Type B pancreatic cell (in vitro differentiated cells): ENCODE data around the gene ZNF490. TPM values are rescaled to one million over a fixed set of nuclear protein-coding genes. Genes with fewer than 3 reads are reported as not detected.

Experiments
- DNase-seq: peaks from one replicate; pipeline ENCODE4 v3.0.0; 2021; ENCODE audit warnings: mixed read lengths; ENCODE audit not compliant: unreplicated experiment; ENCODE audit errors: extremely low spot score
- H3K27ac Mint-ChIP-seq: 2 replicates; pipeline ENCODE4 v1.8.0; 2021; ENCODE audit warnings: mild to moderate bottlenecking, mixed read lengths
- H3K27me3 Mint-ChIP-seq: 2 replicates; pipeline ENCODE4 v1.8.0; 2021; ENCODE audit warnings: mixed read lengths
- H3K36me3 Mint-ChIP-seq: 2 replicates; pipeline ENCODE4 v1.8.0; 2021; ENCODE audit warnings: mixed read lengths
- H3K4me1 Mint-ChIP-seq: one replicate; pipeline ENCODE4 v1.8.0; 2021; ENCODE audit warnings: mixed read lengths; ENCODE audit not compliant: unreplicated experiment
- H3K4me3 Mint-ChIP-seq: 2 replicates; pipeline ENCODE4 v1.8.0; 2021; ENCODE audit warnings: mild to moderate bottlenecking, mixed read lengths
- H3K9me3 Mint-ChIP-seq: 2 replicates; pipeline ENCODE4 v1.8.0; 2021; ENCODE audit warnings: mixed read lengths
- total RNA-seq: library from RNA; stranded (reverse); gene quantifications from 2 replicates; pipeline ENCODE4 v1.2.1, GENCODE V29; 2021; ENCODE audit warnings: low replicate concordance
- TF ChIP-seq, protein P1 (sequence below): fragments of 200-600 bp; sonication (generic); conservative IDR thresholded peaks from 2 replicates; pipeline ENCODE4 v1.5.0; 2021; ENCODE audit warnings: antibody characterized with exemption, mild to moderate bottlenecking

The ZNF490 gene
- total RNA-seq, 1 donor from 2014 or later, result 11.2 TPM

DNA sequence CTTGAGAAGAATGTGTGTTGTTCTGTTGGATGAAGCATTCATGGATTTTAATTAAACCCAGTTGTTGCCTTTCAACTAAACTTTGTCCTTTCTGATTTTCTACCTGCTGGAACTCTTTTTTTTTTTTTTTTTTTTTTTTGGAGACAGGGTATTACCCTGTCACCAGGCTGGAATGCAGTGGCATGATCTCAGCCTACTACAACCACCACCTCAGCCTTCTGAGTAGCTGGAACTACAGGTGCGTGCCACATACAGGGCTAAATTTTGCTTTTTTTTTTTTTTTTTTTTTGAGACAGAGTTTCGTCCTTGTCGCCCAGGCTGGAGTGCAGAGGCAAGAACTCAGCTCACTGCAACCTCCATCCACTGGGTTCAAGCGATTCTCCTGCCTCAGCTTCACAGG is 7.0 kb upstream of the ZNF490 start:
- H3K27ac Mint-ChIP-seq, result no peak overlapping the region
- TF ChIP-seq, protein P1, sequence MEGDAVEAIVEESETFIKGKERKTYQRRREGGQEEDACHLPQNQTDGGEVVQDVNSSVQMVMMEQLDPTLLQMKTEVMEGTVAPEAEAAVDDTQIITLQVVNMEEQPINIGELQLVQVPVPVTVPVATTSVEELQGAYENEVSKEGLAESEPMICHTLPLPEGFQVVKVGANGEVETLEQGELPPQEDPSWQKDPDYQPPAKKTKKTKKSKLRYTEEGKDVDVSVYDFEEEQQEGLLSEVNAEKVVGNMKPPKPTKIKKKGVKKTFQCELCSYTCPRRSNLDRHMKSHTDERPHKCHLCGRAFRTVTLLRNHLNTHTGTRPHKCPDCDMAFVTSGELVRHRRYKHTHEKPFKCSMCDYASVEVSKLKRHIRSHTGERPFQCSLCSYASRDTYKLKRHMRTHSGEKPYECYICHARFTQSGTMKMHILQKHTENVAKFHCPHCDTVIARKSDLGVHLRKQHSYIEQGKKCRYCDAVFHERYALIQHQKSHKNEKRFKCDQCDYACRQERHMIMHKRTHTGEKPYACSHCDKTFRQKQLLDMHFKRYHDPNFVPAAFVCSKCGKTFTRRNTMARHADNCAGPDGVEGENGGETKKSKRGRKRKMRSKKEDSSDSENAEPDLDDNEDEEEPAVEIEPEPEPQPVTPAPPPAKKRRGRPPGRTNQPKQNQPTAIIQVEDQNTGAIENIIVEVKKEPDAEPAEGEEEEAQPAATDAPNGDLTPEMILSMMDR, result no peak
- H3K27me3 Mint-ChIP-seq, result no peaks in the 10 kb centered on the region
- H3K4me1 Mint-ChIP-seq, result peaks cover 8% of the 10 kb centered on the region
- no peak overlapping the region for H3K4me3 Mint-ChIP-seq
- DNase-seq, result no peak
- H3K9me3 Mint-ChIP-seq, result no peaks in the 10 kb centered on the region
- peaks cover 26% of the 10 kb centered on the region for H3K36me3 Mint-ChIP-seq

DNA sequence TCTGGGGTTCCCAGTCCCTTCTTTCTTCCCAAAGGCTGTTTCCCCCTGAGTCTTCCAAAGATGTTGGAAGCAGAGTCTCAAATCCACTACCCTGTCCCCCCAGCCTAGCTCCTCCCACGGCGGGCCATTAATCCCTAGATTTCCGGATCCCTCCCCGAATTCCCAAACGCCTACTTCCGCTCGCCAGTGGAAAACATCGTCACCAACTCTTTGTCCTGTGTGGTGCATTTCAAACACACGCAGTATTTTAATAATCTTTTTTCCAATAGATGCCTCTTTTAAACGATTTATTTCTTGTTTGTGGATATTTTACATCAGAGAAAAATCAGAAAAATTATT is 717 bp upstream of the ZNF490 start:
- Mint-ChIP-seq H3K4me1 (peaks cover 14% of the 10 kb centered on the region), H3K9me3 (no peaks in the 10 kb centered on the region), H3K27ac (peak overlapping the region; percentile 100), H3K4me3 (peak overlapping the region; percentile 100), H3K36me3 (peaks cover 12% of the 10 kb centered on the region), H3K27me3 (no peaks in the 10 kb centered on the region)
- DNase-seq, result peak; percentile 72
- TF ChIP-seq, protein P1, result no peak

DNA sequence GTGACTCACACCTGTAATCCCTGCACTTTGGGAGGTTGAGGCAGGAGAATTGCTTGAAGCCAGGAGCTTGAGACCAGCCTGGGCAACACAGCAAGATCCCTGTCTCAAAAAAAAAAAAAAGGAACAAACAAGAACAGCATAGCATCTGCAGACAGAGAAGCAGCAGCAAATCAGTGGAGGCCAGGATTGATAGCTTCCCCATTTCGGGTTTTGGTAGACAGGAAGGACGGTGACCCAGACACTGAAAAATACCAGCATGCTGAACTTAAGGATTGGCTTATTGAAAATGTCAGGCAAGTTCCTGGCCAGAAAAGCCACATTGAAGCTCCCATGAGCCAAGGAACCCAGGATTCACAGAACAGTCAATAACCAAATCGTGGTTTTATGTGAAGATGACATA is 3.0 kb downstream of the ZNF490 start:
- Mint-ChIP-seq H3K27me3 (no peaks in the 10 kb centered on the region), H3K36me3 (peaks cover 3% of the 10 kb centered on the region), H3K4me3 (no peak overlapping the region)

DNA sequence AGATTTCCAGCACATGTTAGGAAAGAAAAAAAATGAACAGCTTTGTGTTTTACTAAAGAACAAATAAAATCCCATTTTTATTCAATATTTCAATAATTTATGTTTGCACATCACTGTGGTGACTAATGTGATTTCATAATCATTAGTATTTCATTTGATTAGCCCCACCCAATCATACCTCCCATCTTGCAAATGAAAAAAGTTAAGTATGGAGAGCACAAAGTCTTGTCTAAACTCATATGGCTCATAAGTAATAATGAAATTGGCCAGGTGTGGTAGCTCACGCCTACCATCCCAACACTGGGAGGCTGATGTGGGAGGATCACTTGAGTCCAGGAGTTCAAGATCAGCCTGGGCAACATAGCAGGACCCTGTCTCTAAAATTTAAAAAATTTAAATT is 3.8 kb downstream of the ZNF490 start:
- H3K4me1 Mint-ChIP-seq, result peaks cover 7% of the 10 kb centered on the region
- no peaks in the 10 kb centered on the region for H3K27me3 Mint-ChIP-seq
- peak; percentile 2 for DNase-seq
- no peak overlapping the region for H3K27ac Mint-ChIP-seq
- H3K9me3 Mint-ChIP-seq, result no peaks in the 10 kb centered on the region
- peaks cover 3% of the 10 kb centered on the region for H3K36me3 Mint-ChIP-seq
- no peak overlapping the region for H3K4me3 Mint-ChIP-seq
- TF ChIP-seq, protein P1, result no peak

More for the DNA sequence above, 3.0 kb downstream of the ZNF490 start:
- Mint-ChIP-seq H3K27ac (no peak overlapping the region), H3K9me3 (no peaks in the 10 kb centered on the region), H3K4me1 (peaks cover 7% of the 10 kb centered on the region)
- peak; percentile 13 for DNase-seq
- TF ChIP-seq, protein P1, result no peak

DNA sequence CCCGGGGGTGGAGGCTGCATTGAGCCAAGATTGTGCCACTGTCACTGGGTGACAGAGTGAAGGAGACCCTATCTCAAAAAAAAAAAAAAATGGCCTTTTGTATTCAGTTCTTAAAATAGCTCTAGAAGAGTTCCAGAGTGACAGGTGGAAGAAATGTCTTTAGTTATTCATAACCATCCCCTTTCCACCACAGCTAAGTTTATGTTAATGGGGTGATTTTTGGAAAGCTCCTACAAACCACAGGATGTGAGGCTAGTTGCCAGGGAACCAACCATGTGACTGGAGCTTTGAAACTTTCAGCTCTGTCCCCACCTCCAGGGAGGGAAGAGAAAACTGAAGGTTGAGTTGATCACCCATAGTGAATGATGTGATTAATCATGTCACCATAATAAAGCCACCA is 6.9 kb downstream of the ZNF490 start:
- Mint-ChIP-seq H3K4me1 (no peaks in the 10 kb centered on the region), H3K27me3 (no peaks in the 10 kb centered on the region), H3K9me3 (no peaks in the 10 kb centered on the region), H3K4me3 (no peak overlapping the region), H3K36me3 (peaks cover 5% of the 10 kb centered on the region), H3K27ac (no peak overlapping the region)
- TF ChIP-seq, protein P1, result no peak
- peak; percentile 2 for DNase-seq

DNA sequence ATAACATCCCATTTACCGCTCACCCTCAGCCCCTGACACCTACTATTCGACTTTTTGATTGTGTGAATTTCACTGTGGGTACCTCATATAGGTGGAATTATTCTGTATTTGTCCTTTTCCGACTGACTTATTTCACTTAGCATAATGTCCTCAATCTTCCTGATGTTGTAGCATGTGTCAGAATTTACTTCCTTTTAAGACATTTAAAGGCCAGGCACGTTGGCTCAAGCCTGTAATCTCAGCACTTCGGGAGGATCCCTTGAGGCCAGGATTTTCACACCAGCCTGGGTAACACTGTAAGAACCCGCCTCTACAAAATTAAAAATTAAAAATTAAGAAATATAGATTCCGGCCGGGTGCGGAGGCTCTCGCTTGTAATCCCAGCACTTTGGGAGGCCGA is 13.0 kb downstream of the ZNF490 start:
- no peaks in the 10 kb centered on the region for H3K27me3 Mint-ChIP-seq
- DNase-seq, result peak; percentile 34
- H3K9me3 Mint-ChIP-seq, result no peaks in the 10 kb centered on the region
- H3K27ac Mint-ChIP-seq, result no peak overlapping the region
- peaks cover 15% of the 10 kb centered on the region for H3K36me3 Mint-ChIP-seq
- no peaks in the 10 kb centered on the region for H3K4me1 Mint-ChIP-seq
- no peak overlapping the region for H3K4me3 Mint-ChIP-seq
- TF ChIP-seq, protein P1, result no peak
